RCC 7860 (cell line): Measurements from ENCODE around the gene IGSF8.
"Not testable (repeated sequence)": the region's sequence is repeated elsewhere in the genome, so short reads cannot be mapped to it uniquely, and the experiment has no call there.

Experiments
- DNase-seq: peaks from one replicate; pipeline ENCODE4 v3.0.0-alpha.2; 2015; ENCODE audit warnings: low spot score
- FAIRE-seq: peaks from 2 replicates; lab custom pipeline; 2012; peaks lifted over from hg19 to GRCh38; lab: Jason Lieb, UNC

Gene IGSF8

DNA sequence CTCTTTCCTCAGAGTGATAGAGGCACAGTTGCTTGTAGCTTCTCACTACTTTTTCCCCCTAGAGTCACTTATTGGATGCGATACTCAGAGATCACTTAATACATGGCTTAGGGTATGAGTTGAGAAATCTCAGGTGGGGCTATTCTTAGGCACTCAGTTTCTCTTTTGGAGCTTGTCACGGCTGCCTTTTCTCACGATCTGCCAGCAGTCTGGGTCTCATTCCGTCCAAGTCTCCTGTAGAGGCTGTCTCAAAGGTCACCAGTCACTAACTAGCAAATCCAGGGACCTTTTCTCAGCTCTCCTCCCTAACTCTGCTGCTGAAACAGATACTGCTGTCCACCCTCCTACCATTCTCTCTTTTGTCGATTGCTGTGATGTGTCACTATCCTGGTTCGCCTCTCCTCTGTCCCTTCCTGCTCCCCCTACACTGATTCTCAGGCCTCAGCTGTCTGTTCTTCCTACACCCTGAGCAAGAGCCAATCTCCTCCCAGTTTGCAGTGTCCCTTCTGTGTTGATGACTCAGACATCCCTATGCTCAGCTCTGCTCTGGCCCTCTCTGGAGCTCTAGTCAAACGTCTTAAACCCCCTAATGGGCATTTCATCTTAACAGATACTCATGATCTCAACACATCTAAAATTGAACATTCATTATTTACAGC lies 29.6 kb upstream of the IGSF8 start:
- DNase-seq (peak; percentile 73), FAIRE-seq (peak; percentile 52)

DNA sequence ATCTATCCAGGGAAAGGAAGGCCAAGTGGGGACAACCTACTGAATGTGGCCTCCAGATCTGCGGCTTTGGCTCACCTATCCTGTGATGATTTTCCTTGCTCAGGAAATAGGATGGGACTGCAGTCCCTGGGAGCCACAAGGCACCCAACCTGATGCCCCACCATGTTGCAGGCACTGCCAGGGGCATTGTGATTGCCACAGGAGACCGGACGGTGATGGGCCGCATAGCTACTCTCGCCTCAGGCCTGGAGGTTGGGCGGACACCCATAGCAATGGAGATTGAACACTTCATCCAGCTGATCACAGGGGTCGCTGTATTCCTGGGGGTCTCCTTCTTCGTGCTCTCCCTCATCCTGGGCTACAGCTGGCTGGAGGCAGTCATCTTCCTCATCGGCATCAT lies 29.0 kb upstream of the IGSF8 start:
- FAIRE-seq (no peak), DNase-seq (no peak)

DNA sequence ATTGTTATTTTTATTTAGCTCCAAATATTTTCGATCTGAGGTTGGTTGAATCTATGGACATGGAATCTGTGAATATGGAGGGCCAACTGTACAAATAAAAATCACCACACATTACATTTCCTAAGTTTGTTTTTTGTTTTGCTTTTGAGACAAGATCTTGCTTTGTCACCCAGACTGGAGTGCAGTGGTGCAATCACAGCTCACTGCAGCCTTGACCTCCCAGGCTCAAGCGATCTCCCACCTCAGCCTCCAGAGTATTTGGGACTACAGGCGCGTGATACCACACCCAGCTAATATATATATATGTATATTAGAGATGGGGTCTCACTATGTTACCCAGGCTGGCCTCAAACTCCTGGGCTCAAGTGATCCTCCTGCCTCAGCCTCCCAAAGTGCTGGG lies 27.9 kb upstream of the IGSF8 start:
- not testable (repeated sequence) for FAIRE-seq

DNA sequence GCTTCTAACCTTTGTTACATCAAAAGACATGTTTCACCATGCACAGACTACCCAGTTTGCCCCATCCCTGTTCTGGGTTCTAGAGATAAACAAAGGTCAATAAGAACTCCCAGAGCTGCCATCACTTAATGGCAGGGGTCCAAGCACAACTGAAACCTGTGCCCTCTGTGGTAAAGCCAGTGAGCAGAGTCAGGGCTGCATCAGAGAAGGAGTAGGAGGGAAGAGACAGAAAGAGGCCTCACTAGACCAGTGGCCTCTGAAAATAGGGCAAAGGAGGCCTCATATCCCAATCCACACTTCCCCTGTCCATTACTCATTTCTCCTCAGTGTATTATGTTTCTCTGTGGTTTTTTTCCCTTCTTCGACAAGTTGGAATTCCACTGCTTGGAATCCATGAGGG lies 27.3 kb upstream of the IGSF8 start:
- DNase-seq, result peak; percentile 93
- peak; percentile 93 for FAIRE-seq

More for the DNA sequence above, 27.9 kb upstream of the IGSF8 start:
- not testable (repeated sequence) for DNase-seq

DNA sequence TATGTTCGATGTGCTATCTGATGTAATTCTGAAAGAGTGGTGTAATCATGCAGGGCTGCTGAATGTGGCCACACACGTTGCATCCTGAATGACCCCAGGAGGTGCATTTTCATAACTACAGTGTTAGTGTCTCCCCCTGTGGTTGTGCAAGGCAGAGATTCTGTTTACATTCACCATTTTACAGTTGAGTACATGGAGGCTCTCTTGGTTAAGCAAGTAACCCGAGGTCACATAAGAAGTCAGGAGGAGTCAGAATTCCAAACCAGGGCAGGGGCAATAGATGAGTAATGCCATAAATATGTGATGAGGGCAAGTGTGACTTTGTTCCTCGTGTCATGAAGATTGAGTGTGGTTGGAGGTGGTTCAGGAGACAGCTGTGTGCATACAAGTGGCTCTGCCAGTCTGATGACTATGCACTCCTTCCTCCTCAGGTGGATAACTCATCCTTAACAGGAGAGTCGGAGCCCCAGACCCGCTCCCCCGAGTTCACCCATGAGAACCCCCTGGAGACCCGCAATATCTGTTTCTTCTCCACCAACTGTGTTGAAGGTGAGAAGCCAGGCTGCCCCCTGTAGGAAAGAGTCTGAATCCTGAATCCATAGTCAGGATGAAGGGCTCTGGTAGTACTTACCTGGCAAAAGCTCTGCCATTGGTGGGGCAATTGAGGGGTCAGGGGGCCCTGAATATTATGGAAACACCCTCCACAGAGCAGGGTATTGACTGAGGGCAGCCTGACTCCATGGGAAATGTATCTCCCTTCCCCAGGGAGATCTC lies 26.5 kb upstream of the IGSF8 start:
- peak; percentile 100 for DNase-seq

DNA sequence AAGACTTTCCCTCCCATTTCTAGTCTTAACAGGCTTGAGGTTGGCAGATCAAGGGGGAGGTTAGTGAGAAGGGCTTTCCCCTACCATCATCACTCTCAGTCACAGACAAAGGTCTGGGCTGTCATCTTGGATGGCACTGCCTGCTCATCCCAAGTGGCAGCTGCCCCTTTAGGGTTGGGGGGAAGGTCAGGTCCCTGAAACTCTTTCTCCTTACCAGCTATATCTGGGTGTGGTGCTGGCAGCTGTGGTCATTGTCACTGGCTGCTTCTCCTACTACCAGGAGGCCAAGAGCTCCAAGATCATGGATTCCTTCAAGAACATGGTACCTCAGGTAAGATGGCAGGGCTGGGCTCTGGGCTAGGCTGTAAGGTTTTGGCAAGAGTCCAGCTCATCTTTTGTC lies 25.3 kb upstream of the IGSF8 start:
- FAIRE-seq (no peak), DNase-seq (no peak)

More for the DNA sequence above, 26.5 kb upstream of the IGSF8 start:
- peak; percentile 98 for FAIRE-seq

DNA sequence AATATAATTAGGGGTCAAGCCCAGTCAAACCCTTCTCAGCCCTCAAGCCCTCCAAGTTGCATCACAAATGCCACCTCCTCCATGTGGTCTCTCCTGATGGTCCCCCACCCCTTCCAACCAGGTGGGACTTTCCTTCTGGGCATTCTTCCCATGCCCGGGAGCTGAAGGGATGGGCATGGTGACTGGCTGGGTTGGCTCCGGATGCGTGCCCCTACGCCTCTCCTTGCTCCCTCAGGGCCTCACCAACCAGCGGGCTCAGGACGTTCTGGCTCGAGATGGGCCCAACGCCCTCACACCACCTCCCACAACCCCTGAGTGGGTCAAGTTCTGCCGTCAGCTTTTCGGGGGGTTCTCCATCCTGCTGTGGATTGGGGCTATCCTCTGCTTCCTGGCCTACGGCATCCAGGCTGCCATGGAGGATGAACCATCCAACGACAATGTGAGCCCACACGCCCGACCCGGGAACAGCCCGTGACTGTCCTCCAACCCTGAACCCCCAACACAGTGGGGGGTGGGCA lies 24.6 kb upstream of the IGSF8 start:
- FAIRE-seq, result no peak

DNA sequence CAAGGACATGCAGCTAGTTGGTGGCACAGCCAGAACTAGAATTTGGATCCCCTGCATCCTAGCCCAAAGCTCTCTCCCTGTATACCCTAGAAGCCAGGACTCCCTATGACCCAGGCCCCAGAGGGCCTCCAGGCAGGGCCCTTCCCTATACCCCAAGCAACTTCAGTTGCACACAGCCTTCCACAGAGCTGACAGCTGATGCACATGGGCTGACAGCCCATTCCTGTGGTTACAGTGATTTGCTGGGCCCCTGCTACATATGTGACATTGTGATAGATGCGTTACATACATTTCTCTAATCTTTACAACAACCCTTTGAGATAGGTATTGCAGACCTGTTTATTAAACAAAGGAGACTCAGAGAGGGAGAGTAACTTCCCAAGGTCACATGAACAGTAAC lies 23.0 kb upstream of the IGSF8 start:
- no peak for DNase-seq
- no peak for FAIRE-seq

More for the DNA sequence above, 24.6 kb upstream of the IGSF8 start:
- DNase-seq, result no peak

DNA sequence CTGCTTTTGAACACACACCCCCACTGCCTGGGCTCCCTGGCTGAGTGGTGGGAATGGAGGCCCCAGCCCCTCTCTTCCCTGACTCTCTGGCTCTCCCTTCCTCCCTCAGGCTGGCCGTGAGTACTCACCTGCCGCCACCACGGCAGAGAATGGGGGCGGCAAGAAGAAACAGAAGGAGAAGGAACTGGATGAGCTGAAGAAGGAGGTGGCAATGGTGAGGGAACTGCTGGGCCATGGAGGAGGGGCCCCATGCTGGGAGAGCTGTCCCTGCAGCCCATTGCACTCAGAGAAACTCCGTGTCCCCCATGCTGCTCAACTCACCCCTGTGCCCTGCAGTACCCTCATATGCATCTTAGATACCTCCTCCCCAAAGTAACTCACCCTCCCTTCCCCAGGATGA lies 22.4 kb upstream of the IGSF8 start:
- FAIRE-seq (no peak), DNase-seq (no peak)

DNA sequence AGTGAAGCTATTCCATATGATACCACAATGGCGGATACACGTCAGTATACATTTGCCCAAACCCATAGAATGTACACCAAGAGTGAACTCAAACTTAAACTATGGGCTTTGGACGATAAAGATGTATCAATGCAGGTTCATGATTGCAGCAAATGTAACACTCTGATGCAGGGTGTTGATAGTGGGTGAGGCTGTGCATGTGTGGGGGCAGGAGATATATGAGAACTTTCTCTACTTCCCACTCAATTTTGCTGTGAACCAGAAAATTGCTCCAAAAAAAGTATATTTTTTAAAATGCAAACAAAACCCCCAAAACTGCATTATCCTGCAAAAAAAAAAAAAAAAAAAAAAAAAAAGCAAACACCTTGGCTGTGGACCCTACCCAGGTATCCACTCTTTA lies 20.5 kb upstream of the IGSF8 start:
- FAIRE-seq (no peak), DNase-seq (no peak)

DNA sequence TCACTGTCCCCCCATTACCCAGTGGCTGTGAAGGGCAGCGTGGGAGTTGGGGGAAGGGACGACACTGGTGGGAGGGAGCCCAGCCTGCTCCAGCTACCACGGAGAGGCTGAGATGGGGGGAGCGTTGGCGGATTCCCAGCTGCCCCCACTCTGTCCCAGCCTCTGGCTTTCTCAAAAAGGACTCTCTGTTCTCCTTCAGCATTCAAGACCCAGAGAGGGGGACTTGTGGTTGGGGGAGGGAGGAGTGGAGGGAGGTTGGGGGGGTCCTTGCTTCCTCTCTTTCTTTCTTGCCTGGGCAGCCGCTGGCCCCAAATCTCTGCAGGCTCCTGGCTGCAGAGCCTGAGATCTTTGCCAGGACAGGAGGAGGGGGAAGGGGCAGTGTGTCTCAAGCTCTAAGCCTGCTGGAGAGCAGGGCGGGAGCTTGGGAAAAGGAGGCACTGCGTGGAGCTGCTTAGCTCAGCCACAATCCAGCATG lies 19.3 kb upstream of the IGSF8 start:
- no peak for DNase-seq
- FAIRE-seq, result no peak

DNA sequence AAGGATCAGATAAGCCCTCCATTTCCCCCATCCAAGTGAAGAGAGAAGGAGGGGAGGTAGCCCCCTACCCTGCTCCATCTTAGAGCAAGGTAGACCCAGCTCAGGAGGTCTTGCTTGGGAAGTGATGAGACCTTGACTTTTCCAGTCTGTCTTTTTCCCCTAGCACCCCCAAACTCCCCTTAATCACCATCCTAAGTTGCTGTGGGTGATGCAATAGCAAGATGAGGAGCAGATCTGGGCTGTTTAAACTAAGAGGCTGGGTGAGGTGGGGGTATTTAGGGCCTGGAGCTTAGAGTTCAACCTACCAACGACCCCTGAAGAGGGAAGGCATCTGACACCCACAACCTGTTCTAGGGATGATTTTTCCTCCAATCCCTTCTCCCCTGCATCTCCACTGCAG lies 18.9 kb upstream of the IGSF8 start:
- DNase-seq, result no peak
- FAIRE-seq, result no peak

DNA sequence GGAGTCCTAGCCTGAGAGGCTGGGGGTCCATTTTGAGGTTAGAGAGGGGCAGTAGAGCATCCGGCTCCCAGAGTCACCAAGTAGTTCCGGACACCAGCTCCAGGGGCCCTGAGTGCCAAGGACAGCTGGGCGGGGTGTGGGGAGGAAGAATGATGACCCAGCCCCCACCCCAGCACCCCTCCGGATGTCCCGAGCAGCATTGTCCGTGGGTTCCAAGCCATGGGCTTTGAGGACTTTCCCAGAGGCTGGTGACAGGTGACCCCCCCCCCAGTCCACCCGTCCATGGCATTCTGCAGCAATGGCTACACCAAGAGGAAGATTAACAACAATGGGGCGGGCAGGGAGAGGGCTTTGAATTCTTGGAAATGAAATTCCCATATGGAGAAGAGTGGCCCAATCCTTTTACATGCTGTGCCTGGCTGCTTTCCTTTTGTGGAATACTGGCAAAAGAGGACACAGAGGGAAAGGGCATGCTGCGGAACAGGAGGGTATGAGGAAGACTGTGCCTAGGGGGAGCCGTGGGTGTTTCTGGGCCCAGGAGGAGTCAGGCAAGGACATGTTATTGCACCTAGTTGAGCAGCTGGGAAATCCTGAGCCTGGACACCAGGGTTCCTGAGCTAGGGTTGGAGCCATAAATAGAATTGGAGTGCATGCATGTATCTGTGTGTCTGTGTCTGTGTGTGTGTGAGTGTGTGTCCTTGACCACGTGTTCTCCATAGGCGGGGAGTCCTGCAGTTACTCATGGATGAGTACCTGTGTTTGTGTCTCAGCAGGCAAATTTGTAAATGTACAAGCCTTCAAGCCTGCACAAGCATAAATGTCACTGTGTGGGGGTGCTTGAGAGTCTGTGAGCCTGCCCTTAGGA lies 18.1 kb upstream of the IGSF8 start:
- FAIRE-seq, result no peak
- DNase-seq, result no peak

DNA sequence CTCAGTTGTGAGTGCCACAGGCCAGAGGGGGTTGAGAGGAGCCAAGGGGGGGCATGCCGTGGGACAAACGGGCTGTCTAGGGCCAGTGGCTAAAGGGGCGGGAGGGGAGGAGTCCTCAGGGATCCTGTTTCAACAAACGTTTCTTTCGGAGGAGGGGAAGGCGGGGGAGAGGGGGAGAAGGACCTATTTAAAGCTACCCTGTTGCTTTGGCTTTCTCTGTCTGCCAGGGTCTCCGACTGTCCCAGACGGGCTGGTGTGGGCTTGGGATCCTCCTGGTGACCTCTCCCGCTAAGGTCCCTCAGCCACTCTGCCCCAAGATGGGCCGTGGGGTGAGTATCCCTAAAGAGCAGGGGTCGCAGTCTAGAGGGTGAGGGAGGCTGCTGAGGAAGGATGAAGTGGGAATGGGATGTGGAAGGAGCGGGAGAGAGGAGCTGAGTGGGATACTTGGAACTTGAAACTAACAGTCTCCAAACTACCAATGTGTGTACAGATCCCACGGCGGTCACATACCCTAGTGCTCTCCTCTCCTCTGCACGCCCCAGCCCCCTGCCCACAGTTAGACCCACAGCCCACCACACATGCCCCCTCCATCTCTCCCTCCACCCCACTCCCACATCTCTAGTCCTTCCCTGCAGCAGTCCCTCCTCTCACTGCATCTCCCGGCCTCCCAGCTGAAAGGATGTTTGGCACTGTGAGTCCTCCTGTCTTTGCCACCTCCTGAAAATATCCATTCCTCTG lies 17.3 kb upstream of the IGSF8 start, which contains the start of gene ATP1A2:
Gene ATP1A2, plus strand, starts transcription at position 215 of the 738 bp plus-strand sequence. Its CDS starts 103 bp downstream, at position 318.
- DNase-seq (no peak), FAIRE-seq (no peak)

DNA sequence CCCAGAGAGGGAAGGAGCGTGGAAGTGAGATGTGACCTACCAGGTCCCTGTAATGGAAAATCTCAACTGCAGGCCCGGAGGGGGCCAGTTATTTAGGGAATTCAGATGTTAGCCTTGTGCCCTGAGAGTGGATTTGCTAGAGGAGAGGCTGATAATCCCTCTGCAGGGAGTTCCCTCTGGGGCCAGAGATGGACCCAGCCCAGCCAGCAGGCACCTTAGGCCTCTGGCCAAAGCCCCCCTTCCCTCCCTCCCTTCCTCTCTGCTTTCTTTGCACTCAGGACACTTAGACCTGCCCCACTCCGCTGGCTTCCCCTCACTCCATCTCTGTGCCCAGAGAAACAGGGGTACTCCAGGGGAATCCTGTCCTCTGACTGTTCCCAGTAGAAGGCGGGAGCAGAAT lies 15.7 kb upstream of the IGSF8 start:
- FAIRE-seq (no peak), DNase-seq (no peak)

DNA sequence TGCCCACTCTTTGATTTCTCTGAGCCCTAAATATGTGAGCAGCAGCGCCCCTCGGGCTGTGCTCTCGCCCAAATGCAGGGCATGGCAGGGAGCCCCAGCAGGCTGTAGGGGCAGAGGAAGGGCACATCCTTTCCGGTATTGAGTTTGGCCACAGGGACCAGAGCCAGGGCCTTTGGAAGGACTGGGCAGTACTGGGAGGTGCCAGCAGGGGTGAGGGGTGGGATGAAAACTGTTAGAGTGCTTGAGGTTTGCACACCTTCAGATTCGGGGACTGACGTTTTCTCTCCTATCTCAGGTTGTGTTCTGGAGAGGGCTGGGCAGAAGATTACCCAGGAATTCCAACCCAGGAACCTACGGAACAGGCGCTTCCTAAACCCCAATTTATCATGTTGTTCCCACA lies 15.0 kb upstream of the IGSF8 start:
- FAIRE-seq, result no peak
- DNase-seq, result no peak

DNA sequence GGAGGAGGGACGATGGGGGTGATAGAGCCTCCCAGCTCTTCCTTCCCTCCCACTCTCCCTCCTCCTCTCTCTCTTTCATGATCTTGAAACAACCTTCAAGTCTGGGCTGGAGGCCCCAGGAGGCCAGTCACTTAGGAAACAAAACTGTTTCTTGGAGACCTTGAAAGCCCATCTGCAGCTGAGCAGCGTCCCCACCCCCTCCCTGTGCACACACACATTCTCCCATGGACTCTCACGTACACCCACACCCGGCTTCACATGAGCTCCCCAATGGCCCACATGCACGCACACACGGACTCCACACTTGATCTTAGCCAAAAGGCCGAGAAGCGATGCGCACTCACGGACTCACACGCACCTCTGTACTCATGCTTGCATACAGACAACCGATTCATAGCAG lies 13.9 kb upstream of the IGSF8 start:
- no peak for FAIRE-seq
- no peak for DNase-seq

DNA sequence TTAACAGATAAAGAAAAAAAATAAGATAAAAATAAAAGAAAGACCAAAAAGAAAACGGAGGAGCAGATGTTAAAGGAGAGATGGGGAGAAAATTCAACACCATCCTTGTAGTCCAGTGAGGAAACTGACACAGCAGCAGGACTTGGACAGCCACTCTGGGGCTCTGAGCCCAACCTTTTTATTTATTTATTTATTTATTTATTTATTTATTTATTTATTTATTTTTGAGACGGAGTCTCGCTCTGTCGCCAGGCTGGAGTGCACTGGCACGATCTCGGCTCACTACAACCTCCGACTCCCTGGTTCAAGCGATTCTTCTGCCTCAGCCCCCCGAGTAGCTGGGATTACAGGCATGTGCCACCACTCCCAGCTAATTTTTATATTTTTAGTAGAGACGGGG lies 13.0 kb upstream of the IGSF8 start:
- FAIRE-seq, DNase-seq: not testable (repeated sequence)

DNA sequence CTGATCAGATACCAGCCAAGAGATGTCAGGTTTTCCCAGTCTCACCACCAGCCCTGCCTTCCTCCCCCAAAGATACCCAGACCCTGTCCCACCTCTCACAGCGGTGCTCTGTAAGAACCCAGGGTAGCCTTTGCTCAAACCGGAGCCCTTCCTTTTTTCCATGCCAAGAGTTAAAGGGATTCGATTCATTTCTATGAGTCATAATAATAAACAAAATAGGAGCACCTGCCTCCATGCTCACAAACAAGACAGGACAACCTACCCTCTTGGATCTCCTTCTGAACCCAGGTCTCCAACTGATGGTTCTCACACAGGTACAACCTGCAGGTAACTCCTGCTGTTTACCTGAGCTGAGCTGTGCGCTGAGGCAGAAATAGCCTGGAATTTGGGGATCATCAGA lies 11.3 kb upstream of the IGSF8 start:
- no peak for FAIRE-seq
- no peak for DNase-seq
